Osteocyte (in vitro differentiated cells): ENCODE measurements around the gene SUN3. TPM values are rescaled to one million over a fixed set of nuclear protein-coding genes. Genes with fewer than 3 reads are reported as not detected.
"Not testable (repeated sequence)": the region's sequence is repeated elsewhere in the genome, so short reads cannot be mapped to it uniquely, and the experiment has no call there.

Source experiments
- DNase-seq: peaks from one replicate; pipeline ENCODE4 v3.0.0; 2021; ENCODE audit warnings: mixed read lengths; ENCODE audit not compliant: unreplicated experiment; ENCODE audit errors: extremely low spot score
- H3K27ac Mint-ChIP-seq: one replicate; pipeline ENCODE4 v1.8.0; 2021; ENCODE audit warnings: mild to moderate bottlenecking, mixed read lengths; ENCODE audit not compliant: unreplicated experiment
- H3K27me3 Mint-ChIP-seq: one replicate; pipeline ENCODE4 v1.8.0; 2021; ENCODE audit warnings: mixed read lengths; ENCODE audit not compliant: unreplicated experiment
- H3K36me3 Mint-ChIP-seq: one replicate; pipeline ENCODE4 v1.8.0; 2021; ENCODE audit warnings: mixed read lengths; ENCODE audit not compliant: unreplicated experiment
- H3K4me1 Mint-ChIP-seq: one replicate; pipeline ENCODE4 v1.8.0; 2021; ENCODE audit warnings: mixed read lengths; ENCODE audit not compliant: unreplicated experiment
- H3K4me3 Mint-ChIP-seq: one replicate; pipeline ENCODE4 v1.8.0; 2021; ENCODE audit warnings: mild to moderate bottlenecking, moderate library complexity, mixed read lengths; ENCODE audit not compliant: unreplicated experiment
- H3K9me3 Mint-ChIP-seq: one replicate; pipeline ENCODE4 v1.8.0; 2021; ENCODE audit warnings: mixed read lengths; ENCODE audit not compliant: unreplicated experiment
- total RNA-seq: library from RNA; stranded (reverse); gene quantifications from 2 replicates; pipeline ENCODE4 v1.2.1, GENCODE V29; 2021
- TF ChIP-seq, protein P1 (sequence below): fragments of 200-600 bp; sonication (generic); IDR thresholded peaks from 2 replicates; pipeline ENCODE4 v1.5.0; 2021; ENCODE audit warnings: antibody characterized with exemption, mild to moderate bottlenecking, moderate library complexity

Gene SUN3
- total RNA-seq, 1 donor from 2014 or later = not detected

DNA sequence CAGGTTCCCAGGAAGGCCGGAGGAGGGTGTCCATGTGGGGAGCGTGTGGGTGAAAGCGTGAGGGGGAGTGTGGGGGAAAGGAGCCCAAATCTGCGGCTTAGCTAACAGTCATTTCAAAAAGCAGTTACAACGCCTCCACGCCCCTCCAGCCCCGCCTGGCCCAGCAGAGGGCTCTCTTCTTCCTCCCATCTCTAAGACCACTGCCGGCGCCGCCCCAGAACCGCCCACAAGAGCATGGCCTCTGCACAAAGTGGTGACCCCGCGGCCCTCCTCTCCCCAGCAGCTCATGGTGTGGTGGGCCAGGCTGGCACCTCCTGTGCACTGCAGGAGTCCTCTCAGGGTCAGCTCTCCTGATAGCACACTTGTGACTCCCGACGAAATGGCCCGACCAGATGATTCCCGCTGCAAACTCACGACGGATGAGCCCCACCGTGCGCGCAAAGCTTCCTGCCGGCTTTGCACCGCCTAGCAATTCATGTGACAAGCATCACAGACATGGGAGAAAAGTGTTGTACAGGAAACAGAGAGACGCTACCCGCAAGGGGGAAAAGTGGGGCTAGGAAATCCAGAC is 37.1 kb downstream of the SUN3 start:
- H3K27me3 Mint-ChIP-seq = no peaks in the 10 kb centered on the region
- peak; percentile 89 for DNase-seq

DNA sequence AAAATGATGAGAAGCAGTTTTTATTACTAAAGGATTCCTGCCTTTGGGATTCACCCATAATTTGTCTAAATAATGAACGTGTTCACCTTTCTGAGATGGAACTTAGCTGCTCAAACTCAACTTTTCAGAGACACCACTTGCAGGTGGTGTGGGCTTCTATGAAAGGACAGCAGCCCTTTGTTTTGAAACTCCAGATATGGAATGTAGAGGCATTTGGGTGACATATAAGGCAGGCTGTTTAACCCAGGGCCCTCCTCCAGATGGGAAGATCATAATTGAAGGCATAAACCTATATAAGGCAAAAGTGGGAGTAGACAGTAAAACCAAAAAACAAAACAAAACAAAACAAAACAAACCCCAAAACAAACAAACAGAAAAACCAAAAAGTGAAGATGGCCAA is 37.6 kb downstream of the SUN3 start:
- no peaks in the 10 kb centered on the region for H3K27me3 Mint-ChIP-seq
- peaks cover 18% of the 10 kb centered on the region for H3K4me1 Mint-ChIP-seq
- H3K9me3 Mint-ChIP-seq = no peaks in the 10 kb centered on the region
- no peaks in the 10 kb centered on the region for H3K36me3 Mint-ChIP-seq
- peak overlapping the region; percentile 80 for H3K27ac Mint-ChIP-seq
- H3K4me3 Mint-ChIP-seq = peak overlapping the region; percentile 83
- TF ChIP-seq, protein P1, sequence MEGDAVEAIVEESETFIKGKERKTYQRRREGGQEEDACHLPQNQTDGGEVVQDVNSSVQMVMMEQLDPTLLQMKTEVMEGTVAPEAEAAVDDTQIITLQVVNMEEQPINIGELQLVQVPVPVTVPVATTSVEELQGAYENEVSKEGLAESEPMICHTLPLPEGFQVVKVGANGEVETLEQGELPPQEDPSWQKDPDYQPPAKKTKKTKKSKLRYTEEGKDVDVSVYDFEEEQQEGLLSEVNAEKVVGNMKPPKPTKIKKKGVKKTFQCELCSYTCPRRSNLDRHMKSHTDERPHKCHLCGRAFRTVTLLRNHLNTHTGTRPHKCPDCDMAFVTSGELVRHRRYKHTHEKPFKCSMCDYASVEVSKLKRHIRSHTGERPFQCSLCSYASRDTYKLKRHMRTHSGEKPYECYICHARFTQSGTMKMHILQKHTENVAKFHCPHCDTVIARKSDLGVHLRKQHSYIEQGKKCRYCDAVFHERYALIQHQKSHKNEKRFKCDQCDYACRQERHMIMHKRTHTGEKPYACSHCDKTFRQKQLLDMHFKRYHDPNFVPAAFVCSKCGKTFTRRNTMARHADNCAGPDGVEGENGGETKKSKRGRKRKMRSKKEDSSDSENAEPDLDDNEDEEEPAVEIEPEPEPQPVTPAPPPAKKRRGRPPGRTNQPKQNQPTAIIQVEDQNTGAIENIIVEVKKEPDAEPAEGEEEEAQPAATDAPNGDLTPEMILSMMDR = no peak
- no peak for DNase-seq

More for the DNA sequence above, 37.1 kb downstream of the SUN3 start:
- Mint-ChIP-seq H3K4me3 (peak overlapping the region; percentile 83), H3K4me1 (peaks cover 18% of the 10 kb centered on the region), H3K36me3 (no peaks in the 10 kb centered on the region), H3K9me3 (no peaks in the 10 kb centered on the region), H3K27ac (peak overlapping the region; percentile 80)
- TF ChIP-seq, protein P1 = peak; percentile 90

DNA sequence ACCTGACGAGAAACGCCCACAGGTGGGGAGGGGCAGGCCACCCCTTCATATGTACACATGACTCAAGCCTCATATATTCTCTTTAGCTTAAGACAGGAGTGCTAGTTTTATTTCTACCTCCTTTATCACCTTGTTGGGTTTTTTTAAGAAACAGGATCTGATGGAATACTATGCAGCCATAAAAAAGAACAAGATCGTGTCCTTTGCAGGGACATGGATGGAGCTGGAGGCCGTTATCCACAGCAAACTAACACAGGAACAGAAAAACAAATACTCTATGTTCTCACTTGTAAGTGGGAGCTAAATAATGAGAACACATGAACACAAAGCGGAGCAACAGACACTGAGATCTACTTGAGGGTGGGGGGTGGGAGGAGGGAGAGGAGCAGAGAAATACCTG is 38.3 kb downstream of the SUN3 start:
- H3K9me3 Mint-ChIP-seq = no peaks in the 10 kb centered on the region

DNA sequence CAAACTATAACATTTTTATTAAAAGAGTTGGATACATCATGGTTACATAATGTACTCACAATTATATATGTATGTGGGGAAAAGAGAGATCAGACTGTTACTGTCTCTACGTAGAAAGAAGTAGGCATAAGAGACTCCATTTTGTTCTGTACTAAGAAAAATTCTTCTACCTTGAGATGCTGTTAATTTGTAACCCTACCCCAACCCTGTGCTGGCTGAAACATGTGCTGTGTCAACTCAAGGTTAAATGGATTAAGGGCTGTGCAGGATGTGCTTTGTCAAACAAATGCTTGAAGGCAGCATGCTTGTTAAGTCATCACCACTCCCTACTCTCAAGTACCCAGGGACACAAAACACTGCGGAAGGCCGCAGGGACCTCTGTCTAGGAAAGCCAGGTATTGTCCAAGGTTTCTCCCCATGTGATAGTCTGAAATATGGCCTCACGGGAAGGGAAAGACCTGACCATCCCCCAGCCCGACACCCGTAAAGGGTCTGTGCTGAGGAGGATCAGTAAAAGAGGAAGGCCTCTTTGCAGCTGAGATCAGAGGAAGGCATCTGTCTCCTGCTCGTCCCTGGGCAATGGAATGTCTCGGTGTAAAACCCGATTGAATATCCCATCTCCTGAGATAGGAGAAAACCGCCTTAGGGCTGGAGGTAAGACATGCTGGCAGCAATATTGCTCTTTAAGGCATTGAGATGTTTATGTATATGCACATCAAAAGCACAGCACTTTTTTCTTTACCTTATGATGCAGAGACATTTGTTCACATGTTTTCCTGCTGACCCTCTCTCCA is 39.1 kb downstream of the SUN3 start:
- not testable (repeated sequence) for H3K27me3 Mint-ChIP-seq, H3K36me3 Mint-ChIP-seq, H3K27ac Mint-ChIP-seq, DNase-seq, H3K9me3 Mint-ChIP-seq, H3K4me3 Mint-ChIP-seq
- peaks cover 18% of the 10 kb centered on the region for H3K4me1 Mint-ChIP-seq

More for the DNA sequence above, 38.3 kb downstream of the SUN3 start:
- H3K4me1 Mint-ChIP-seq = peaks cover 18% of the 10 kb centered on the region
- TF ChIP-seq, protein P1 = no peak
- DNase-seq = no peak
- H3K36me3 Mint-ChIP-seq = no peaks in the 10 kb centered on the region
- H3K27me3 Mint-ChIP-seq = no peaks in the 10 kb centered on the region
- no peak overlapping the region for H3K27ac Mint-ChIP-seq
- no peak overlapping the region for H3K4me3 Mint-ChIP-seq

DNA sequence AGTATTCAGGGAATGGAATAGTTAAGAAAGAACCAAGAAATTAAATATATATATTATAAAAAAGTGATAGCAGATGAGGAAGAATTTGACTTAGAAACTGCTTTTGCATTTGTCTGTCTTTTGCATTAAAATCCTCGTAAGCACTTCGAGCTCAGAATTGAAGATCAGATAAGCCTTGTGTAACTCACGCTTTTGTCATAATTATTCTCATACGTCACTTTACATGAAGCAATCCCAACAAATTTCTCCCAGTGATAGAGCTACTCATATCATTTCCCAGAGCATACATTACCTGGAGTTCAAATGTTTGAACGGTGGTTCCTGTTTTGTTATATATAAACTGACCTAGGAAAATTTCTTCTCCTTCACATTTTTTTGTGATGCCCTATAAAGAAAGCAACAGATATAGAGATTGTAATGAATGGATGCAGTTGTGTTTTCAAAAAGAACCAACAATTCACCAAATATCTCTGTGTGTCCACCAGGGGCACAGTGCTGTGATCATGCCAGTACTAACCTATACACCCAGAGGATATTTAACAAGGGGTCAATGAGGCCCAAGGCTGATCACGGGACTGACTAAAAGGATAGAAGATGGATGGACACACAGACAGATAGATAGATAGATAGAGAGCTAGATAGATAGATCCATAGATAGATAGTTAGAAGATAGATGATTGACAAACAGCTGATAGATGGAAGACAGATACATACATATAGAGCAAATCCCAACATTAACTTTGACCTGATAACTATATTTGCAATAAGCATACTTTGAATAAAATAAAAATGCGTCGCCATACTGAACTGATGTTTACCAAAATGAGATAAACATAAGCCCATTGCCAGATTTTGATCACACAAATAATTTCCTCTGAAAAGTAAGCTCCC is 40.2 kb downstream of the SUN3 start:
- Mint-ChIP-seq H3K4me1 (peaks cover 18% of the 10 kb centered on the region), H3K4me3 (no peak overlapping the region), H3K9me3 (no peaks in the 10 kb centered on the region), H3K27me3 (no peaks in the 10 kb centered on the region), H3K27ac (no peak overlapping the region), H3K36me3 (no peaks in the 10 kb centered on the region)
- TF ChIP-seq, protein P1 = peak; percentile 51
- DNase-seq = no peak
